HG03159 (cell line): ENCODE results near the gene SFMBT1.

Experiments used
- ATAC-seq: cut with Tn5 transposase; IDR thresholded peaks from one replicate; pipeline ENCODE4 v1.9.1; 2021; ENCODE audit warnings: mild to moderate bottlenecking, moderate library complexity; ENCODE audit not compliant: unreplicated experiment

The SFMBT1 gene

GRCh38 chr3:52998771-52999513, 46.9 kb downstream of the SFMBT1 start:
- ATAC-seq: no peak

- ATAC-seq: no peak
These were observed 55.2 kb downstream of the SFMBT1 start for GRCh38 chr3:52990637-52991036.

GRCh38 chr3:52986938-52987337, 58.9 kb downstream of the SFMBT1 start:
- no peak for ATAC-seq

GRCh38 chr3:52986049-52986448, 59.8 kb downstream of the SFMBT1 start:
- no peak for ATAC-seq

- peak; percentile 31 for ATAC-seq
These were observed 62.0 kb downstream of the SFMBT1 start for GRCh38 chr3:52983828-52984227.

GRCh38 chr3:52983336-52983807, 62.5 kb downstream of the SFMBT1 start:
- peak; percentile 76 for ATAC-seq

- ATAC-seq: peak; percentile 40
These were observed 63.0 kb downstream of the SFMBT1 start for GRCh38 chr3:52982839-52983238.

- no peak for ATAC-seq
These were observed 66.5 kb downstream of the SFMBT1 start for GRCh38 chr3:52979190-52979983.

- ATAC-seq: no peak
These were observed 67.6 kb downstream of the SFMBT1 start for GRCh38 chr3:52978109-52978754.

- no peak for ATAC-seq
These were observed 72.1 kb downstream of the SFMBT1 start for GRCh38 chr3:52973806-52974205.

- no peak for ATAC-seq
These were observed 74.0 kb downstream of the SFMBT1 start for GRCh38 chr3:52971895-52972294.

- ATAC-seq: no peak
These were observed 78.5 kb downstream of the SFMBT1 start for GRCh38 chr3:52967398-52967797.

- no peak for ATAC-seq
These were observed 83.7 kb downstream of the SFMBT1 start for GRCh38 chr3:52962160-52962559.

- no peak for ATAC-seq
These were observed 86.1 kb downstream of the SFMBT1 start for GRCh38 chr3:52959773-52960172.

- no peak for ATAC-seq
These were observed 106.3 kb downstream of the SFMBT1 start for GRCh38 chr3:52939600-52939999.

GRCh38 chr3:52934630-52935530, 111.0 kb downstream of the SFMBT1 start:
- peak; percentile 61 for ATAC-seq

- ATAC-seq: no peak
These were observed 114.0 kb downstream of the SFMBT1 start for GRCh38 chr3:52931889-52932288.

GRCh38 chr3:52931328-52931727, 114.5 kb downstream of the SFMBT1 start:
- ATAC-seq: no peak

- ATAC-seq: no peak
These were observed 115.1 kb downstream of the SFMBT1 start for GRCh38 chr3:52930748-52931147.

- ATAC-seq: no peak
These were observed 119.3 kb downstream of the SFMBT1 start for GRCh38 chr3:52926554-52926953.
